HAP-1 (cell line): Measurements from ENCODE around the gene SFTA2.

ENCODE experiments used
- DNase-seq, 2 experiments: peaks; one replicate each; pipeline ENCODE4 v3.0.0-alpha.2; 2016 to 2020; ENCODE audit warnings: low spot score in 2 of 2
- H3K27me3 ChIP-seq: fragments of 250-450 bp; sonication (Bioruptor Pico); 2 replicates; pipeline ENCODE4 v1.5.1; 2020; ENCODE audit warnings: low read depth, mild to moderate bottlenecking, moderate library complexity
- H3K36me3 ChIP-seq: fragments of 250-450 bp; sonication (Bioruptor Pico); replicated peaks from 2 replicates; pipeline ENCODE4 v1.5.1; 2020; ENCODE audit warnings: mild to moderate bottlenecking
- H3K4me1 ChIP-seq: fragments of 250-450 bp; sonication (Bioruptor Pico); 2 replicates; pipeline ENCODE4 v1.5.1; 2020; ENCODE audit warnings: mild to moderate bottlenecking
- H3K4me3 ChIP-seq: fragments of 250-450 bp; sonication (Bioruptor Pico); 2 replicates; pipeline ENCODE4 v1.5.1; 2020; ENCODE audit warnings: mild to moderate bottlenecking, moderate library complexity
- H3K9me3 ChIP-seq: fragments of 250-450 bp; sonication (Bioruptor Pico); 2 replicates; pipeline ENCODE4 v1.5.1; 2020; ENCODE audit warnings: mild to moderate bottlenecking, moderate library complexity
- in situ Hi-C: fragments of 300-500 bp; cut with MboI; formaldehyde crosslinking; loops from 3 replicates; pipeline ENCODE4 v1.14.3; 2020; ENCODE audit warnings: low sequenced_read_pairs, inconsistent platforms, mixed read lengths

Gene SFTA2

DNA sequence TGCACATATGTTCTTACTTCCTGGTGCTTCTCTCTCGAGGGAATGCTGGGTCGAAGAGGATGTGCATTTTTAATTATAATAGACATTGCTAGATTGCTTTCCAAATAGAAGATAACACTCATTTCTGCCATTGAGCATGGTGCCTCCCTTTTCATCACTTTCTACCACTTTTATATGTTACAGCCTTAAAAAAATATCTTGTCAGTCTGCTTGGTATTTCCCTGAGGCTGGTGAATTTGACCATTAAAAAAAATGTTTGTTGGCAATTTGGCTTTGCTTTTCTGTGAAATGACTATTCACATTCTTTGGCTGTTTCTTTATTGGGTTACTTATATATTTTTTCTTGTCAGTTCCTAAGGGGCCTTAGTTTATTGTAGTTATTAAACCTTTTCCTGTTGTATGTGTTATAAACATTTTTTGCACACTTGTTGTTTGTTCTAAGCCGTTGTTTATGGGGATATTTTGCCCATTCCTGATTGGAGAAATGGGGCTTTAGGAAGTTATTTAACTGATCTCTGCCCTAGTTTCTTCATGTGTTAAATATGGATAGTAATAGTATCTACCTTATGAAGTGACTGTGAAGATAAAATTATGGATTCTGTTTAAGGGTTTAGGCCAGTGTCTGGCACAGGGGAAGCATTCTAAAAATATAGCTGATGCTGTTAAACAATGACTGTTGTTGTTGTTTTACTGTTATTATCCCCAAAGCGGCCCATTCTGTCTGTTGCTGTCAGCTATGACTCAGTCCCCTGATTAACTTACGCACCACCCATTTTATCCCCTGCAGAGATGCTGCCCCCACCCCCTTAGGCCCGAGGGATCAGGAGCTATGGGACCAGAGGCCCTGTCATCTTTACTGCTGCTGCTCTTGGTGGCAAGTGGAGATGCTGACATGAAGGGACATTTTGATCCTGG lies 43.8 kb downstream of the SFTA2 start:
- Histone ChIP-seq H3K36me3 (no peaks in the 10 kb centered on the region; the same call in 1 of the 2 replicates), H3K4me3 (no peak overlapping the region), H3K27me3 (no peaks in the 10 kb centered on the region), H3K4me1 (peaks cover 28% of the 10 kb centered on the region), H3K9me3 (no peaks in the 10 kb centered on the region)
- in situ Hi-C loops: no loop called here
- no peak for DNase-seq

DNA sequence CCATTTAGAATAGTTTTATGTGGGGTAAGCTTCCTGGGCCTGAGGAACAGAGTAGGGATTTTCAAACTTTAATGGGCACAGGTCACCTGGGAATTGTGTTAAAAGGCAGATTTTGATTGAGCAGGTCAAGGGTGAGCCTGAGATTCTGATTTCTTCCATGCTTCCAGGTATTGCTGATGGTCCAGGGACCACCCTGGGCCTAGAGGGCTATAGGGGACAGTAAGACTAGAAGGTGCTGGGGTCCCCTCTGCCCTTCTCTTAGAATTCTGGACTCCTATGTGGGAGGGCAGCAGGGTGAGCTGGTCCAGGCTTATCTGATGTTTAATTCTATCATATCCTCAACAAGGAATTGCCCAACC lies 45.1 kb downstream of the SFTA2 start:
- DNase-seq: no peak
- no peak overlapping the region for H3K4me3 ChIP-seq
- no peaks in the 10 kb centered on the region for H3K27me3 ChIP-seq
- H3K9me3 ChIP-seq: no peaks in the 10 kb centered on the region
- in situ Hi-C loops: no loop called here
- H3K4me1 ChIP-seq: peaks cover 28% of the 10 kb centered on the region
- no peaks in the 10 kb centered on the region; the same call in 1 of the 2 replicates for H3K36me3 ChIP-seq

DNA sequence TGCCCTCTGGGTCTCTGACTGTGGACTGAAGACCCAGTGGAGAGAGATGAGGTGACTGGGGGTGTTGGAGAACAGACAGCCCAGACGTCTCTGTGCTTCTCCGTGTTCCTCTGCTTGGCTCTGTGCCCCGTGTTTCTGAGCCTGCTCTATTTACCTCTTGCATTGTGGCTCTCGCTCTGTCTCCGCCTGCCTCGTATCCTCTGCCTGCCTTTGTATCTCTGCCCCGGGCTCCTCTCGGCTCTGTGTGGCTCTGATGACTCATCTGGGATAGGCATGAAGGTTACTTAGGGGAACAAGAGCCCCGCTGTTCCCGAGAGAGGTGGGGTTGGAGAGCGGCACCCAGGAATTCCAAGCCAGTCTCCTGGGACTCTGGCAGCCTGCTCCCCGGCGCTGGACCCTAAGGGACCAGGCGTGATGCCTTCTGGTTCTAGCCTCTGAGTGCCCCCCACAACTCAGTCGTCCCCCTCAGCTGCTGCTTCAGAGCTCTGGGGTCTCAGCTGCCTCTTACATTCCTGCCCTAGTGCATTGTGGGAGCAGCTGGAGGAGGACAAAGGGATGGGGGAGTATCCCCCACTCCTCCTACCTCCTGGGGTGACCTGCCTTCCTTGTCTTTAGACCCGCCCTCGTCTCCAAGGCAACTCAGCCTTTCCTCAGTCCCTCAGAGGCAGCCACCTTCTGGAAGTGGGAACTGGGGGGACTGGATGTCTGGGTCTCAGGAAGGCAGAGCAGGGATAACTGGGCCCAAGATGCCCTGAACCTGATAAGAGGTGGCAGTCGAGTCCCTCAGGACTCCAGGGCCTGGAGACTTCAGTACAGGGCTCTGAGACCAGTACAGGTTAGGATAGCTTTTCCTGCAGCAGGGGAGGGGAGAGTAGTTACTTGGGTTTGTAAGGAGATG lies 45.7 kb downstream of the SFTA2 start:
- H3K9me3 ChIP-seq: no peaks in the 10 kb centered on the region
- H3K4me1 ChIP-seq: peaks cover 28% of the 10 kb centered on the region
- in situ Hi-C loops: no loop called here
- H3K36me3 ChIP-seq: no peaks in the 10 kb centered on the region; the same call in 1 of the 2 replicates
- H3K27me3 ChIP-seq: no peaks in the 10 kb centered on the region
- DNase-seq: peak; percentile 63 to 81
- peak overlapping the region; percentile 40 for H3K4me3 ChIP-seq

DNA sequence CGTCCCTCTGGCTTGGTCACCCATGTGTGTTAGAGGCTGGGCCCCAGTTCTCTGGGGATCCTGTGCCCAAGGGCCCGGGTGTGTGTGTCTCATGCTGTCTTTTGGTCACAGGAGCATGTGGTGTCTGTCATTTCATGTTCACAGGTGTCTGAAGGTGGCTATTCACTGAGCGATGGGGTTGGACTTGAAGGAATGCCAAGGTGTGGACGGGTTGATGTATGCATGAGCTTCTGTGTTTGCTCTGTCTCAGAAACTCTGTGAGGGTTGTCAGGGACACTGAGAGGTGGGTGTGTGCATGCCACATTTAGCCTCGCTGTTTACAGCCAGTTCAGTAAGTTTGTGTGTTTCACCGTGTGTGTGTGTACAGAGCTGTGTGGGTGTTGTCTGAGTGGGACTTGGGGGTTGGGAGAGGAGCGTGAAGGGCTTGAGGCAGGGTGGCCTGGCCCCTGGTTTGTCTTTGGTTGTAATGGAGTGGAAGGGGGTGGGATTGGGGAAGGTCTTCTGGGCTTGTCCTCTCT lies 46.4 kb downstream of the SFTA2 start:
- in situ Hi-C loops: no loop called here
- Histone ChIP-seq H3K4me3 (peak overlapping the region; percentile 40), H3K4me1 (peaks cover 28% of the 10 kb centered on the region), H3K36me3 (no peaks in the 10 kb centered on the region; the same call in 1 of the 2 replicates), H3K9me3 (no peaks in the 10 kb centered on the region), H3K27me3 (no peaks in the 10 kb centered on the region)
- no peak for DNase-seq

DNA sequence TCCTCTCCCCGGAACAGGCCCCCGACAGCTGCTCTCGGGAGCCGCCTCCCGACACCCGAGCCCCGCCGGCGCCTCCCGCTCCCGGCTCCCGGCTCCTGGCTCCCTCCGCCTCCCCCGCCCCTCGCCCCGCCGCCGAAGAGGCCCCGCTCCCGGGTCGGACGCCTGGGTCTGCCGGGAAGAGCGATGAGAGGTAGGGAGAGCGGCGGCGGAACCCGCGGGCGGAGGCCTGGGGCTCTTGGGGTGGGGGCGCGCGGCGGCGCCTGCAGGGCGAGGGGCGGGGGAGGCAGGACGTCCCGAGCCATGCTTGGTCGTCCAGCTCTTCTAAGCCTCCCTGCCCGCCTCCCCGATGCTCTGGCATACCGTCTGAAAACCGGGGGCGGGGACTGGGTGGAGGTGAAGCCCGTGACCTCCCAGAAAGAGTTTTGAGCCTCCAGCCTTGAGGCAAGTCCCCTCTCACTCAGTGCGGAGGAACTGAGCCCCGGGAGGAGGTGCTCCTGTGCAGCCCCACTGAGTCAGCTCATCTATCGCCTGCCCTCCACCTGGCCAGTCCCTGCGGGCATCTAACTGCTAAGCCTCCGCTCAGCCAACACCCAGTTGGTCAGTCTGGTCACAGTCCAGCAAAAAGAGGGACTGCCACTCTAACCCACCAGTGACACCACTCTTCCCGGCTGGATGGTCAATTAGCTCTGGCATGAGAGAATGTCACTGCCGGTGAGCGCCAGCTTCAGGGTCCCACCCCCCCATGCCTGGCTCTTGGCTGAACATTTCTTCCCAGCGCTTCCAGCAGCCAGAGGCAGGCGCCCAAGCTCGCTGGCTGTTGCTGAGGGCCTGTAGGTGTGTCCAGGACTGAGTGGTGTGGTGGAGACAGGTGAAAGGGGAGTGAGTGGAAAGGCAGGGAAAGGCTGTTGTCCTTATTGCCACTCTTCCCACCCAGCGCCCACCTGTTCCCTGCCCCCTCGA lies 47.2 kb downstream of the SFTA2 start:
- Histone ChIP-seq H3K36me3 (no peaks in the 10 kb centered on the region), H3K9me3 (no peaks in the 10 kb centered on the region), H3K4me3 (peak overlapping the region; percentile 40), H3K4me1 (peaks cover 28% of the 10 kb centered on the region), H3K27me3 (no peaks in the 10 kb centered on the region)
- DNase-seq: peak; percentile 21 to 75
- in situ Hi-C loops: no loop called here

DNA sequence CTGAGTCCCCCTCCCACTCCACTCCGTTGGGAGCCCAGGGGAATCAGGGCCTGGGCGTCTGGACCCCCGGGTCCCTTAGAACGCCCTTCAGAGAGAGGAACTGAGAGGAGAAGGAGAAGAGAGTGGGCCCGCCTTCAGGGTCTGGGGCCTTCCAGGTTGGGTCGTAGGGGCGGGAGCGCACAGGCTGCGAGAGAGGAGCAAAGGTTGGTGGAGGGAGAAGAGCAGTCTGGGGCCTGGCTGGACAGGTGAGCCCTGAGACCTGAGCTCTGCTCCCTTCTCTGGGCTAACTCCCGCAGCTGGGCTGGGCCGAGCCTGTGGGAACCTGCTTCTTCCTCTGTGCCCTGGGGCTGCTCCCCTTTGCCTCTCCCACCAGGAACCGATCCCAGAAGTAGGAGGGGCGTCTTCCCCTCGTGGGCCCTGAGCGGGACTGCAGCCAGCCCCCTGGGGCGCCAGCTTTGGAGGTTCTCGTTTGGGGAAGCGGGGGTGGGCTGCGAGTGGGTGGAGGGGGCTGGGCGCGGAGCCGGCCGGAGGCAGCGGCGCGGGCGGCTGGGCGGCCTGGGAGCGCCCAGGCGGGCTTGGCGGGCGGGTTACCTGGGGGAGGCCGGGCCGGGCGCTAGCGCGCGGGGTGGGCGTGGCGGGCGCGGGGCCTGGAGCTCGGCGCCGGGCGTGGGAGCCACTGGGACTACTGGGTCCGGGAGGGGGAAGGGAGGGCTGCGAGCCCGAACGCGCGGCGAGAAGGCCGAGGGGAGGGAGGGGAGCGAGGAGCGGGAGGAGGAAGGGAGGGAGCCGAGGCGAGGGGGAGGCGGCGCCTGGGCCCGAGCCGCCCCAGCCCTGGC lies 48.1 kb downstream of the SFTA2 start, which contains the start of gene DDR1:
Gene DDR1, plus strand, starts transcription at position 835 of the 836 bp plus-strand sequence. CDS start 4,211 bp downstream, outside the sequence.
- H3K9me3 ChIP-seq: no peaks in the 10 kb centered on the region
- in situ Hi-C loops: no loop called here
- DNase-seq: peak; percentile 60 to 81
- peak within 1 kb of the TSS; percentile 40 for H3K4me3 ChIP-seq
- no peaks in the 10 kb centered on the region for H3K36me3 ChIP-seq
- peaks cover 28% of the 10 kb centered on the region for H3K4me1 ChIP-seq
- no peaks in the 10 kb centered on the region for H3K27me3 ChIP-seq

DNA sequence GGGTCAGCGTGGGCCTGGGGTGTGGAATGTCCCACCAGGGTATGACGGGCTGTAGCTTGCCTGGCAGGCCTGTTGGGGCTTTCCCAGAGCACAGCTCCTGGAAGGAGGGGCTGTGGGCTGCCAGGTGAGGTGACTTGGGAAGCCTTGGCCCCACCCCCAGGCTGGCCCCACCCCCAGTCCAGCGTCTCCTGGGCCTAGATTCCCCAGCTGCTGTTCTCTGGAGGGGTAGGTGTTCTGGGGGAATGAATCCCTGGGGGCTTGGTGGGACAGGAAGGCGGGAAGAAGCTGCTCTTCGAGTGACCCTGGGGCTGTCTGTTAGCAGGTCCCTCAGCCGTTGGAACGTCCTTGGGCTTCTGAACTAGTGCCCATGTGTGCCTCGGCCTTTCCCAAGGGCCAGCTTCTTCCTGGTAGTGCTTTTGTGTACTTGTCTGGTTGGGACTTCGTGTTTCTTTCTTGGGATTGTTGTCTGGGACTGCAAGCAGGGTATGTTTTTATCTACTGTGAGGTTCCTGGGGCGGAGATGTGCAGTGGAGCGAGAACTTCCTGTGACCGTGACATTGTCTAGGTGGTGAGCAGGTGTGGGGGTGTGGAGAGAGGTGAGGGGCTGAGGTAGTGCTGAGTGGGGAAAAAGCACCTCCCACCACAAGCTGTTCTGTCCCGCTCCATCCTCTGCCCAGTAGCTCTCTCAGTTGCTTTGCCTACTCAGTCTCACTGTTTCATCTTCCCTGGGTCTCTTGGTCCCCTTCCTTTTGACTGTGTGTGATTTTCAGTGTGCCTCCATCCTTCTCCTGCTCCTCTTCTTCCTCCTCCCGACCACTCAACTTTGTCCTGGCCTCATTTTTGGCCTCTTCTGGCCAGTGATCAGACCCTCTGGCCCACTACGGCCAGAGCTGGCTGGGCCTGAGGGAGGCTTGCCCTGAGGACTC lies 48.9 kb downstream of the SFTA2 start:
- in situ Hi-C loops: no loop called here

DNA sequence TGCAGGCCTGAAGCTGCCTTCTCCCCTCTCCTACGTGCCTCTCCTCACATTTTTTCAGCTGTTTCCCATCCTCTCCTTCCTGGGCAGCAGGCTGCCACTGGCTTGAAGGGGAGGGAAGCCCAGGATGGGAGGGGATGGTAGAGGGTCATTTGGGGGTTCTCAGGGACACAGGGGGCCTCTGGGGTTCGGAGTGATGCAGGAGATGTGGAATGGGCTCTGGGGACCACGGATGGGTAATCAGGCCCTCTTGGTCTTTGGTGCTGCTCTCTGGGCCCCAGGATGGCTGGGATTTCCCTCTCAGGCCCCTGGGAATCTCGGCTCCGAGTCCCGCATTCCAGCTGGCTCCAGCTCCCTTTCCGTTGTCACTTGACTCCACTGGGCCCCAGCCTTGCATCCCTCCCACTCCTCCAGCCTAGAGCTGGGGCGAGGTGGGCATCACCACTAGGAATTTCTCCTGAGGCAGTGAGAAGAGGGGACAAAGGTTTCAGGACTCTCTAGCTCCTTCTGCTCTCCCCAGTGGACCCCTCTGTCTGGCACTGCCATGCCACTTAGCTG lies 49.7 kb downstream of the SFTA2 start:
- peaks cover 29% of the 10 kb centered on the region for H3K4me1 ChIP-seq
- H3K9me3 ChIP-seq: no peaks in the 10 kb centered on the region
- H3K36me3 ChIP-seq: no peaks in the 10 kb centered on the region
- no peaks in the 10 kb centered on the region for H3K27me3 ChIP-seq
- DNase-seq: no peak
- in situ Hi-C loops: no loop called here
- no peak overlapping the region for H3K4me3 ChIP-seq

More for the DNA sequence above, 48.9 kb downstream of the SFTA2 start:
- no peaks in the 10 kb centered on the region for H3K9me3 ChIP-seq
- H3K27me3 ChIP-seq: no peaks in the 10 kb centered on the region
- H3K4me1 ChIP-seq: peaks cover 25% of the 10 kb centered on the region
- DNase-seq: peak in 1 of 2 experiments; percentile 35
- peak overlapping the region; percentile 40 for H3K4me3 ChIP-seq
- H3K36me3 ChIP-seq: no peaks in the 10 kb centered on the region

DNA sequence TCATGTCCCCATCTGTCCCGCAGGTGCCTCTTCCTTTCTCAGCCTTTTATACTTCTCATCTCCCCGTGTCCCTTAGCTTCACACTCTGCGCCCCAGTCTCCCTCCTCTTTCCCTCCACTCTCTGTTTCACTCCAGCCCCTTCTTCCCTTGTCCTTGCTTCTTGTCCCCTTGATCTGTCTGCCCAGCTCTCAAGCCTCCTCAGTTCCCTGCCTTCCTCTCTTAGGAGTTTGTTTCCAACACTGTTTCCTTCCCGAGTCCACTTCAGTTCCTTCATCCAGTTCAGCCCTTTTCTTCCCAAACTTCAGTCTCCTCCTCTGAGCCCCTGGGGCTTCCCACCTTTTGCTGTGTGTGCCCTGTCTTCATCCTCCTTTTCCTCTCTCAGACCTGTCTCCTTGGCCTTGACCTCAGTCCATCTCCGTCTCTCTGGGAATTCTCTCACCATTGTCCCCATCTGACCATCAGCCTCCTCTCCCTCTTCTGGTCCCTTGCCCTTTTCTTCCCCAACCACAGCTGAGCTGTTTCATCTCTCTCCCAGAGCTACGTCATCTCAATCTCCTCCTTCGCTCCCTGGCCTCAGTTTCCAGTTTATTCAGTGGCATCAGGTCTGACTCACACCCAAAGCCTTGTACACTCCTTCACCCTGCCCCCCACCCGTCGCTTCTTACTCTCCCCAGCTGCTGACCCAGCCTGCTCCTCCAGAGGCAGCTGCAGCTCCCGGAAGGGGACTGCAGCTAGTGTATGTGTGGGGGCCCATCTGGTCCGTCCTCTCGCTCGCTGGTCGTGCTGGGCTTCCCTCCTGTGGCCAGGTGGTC lies 50.4 kb downstream of the SFTA2 start:
- no peaks in the 10 kb centered on the region for H3K9me3 ChIP-seq
- DNase-seq: no peak
- no peak overlapping the region for H3K4me3 ChIP-seq
- H3K4me1 ChIP-seq: peaks cover 29% of the 10 kb centered on the region
- no peaks in the 10 kb centered on the region for H3K27me3 ChIP-seq
- H3K36me3 ChIP-seq: no peaks in the 10 kb centered on the region
- in situ Hi-C loops: no loop called here
